ENCODE results near the gene KISS1.

DNA sequence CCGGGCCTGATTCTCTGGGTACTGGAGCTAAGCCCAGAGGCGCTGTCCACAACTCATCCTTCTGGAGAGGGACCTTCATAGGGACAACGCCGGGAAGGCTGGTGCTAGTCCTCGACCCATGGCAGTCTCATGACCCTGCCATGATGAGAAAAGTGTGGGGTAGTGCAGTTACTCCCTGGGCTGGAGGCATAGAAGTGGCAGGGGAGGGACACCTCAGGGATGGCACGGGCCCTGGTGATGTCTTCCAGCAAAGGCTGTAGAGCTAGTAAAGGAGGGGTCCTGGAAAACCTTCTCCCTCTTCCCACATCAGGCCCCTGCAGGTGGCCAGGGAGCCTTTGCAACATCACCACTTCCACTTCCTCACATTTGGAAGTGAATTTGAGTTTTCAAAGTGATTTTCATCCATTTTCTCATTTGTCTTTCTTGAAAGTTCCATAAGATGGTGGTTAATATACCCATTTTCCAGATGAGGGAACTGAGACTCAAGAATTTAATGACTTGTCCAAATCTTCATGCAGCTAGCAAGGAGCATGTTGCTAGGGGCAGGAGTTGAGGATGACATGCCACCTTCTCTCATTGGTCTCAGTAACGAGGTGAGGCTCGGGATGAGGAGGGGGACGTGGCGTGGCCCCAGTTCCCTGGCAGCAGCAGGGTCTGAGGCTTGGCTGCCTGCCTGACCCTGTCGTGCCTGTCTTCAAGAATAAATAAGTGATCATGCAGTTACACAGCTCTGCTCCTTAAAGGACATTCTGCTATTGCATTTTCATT is 20.8 kb upstream of the KISS1 start:
- TF ChIP-seq CTCF (IDR thresholded peaks at IDR 0.05; ENCODE audit: low read depth, low read length) (no peak), POLR2A (IDR thresholded peaks at IDR 0.05; ENCODE audit: extremely low read depth, insufficient read length) (no peak), MAX (IDR thresholded peaks at IDR 0.05; ENCODE audit: low read depth, low read length) (no peak), MYC (IDR thresholded peaks at IDR 0.05; ENCODE audit: low read depth, low read length) (no peak)
